WTC11 (cell line): ENCODE data around the gene STXBP6. TPM values are rescaled to one million over a fixed set of nuclear protein-coding genes. Genes with fewer than 3 reads are reported as not detected.

Experiments
- ATAC-seq: fragments of 200-7000 bp; cut with Tn5 transposase; 2 replicates; pipeline ENCODE4 v1.10.0; 2021; ENCODE audit warnings: mild to moderate bottlenecking, moderate library complexity
- CTCF ChIA-PET: fragments of 300-600 bp; sonication (Branson Sonifier 250); formaldehyde crosslinking; loops from one replicate; lab custom pipeline; 2021; ENCODE audit warnings: antibody characterized with exemption; lab: Charles Lee
- POLR2A ChIA-PET: fragments of 350-600 bp; sonication (Branson Sonifier 250); formaldehyde crosslinking; loops from one replicate; lab custom pipeline; 2021; ENCODE audit warnings: antibody characterized with exemption; lab: Charles Lee
- DNase-seq: peaks from one replicate; pipeline ENCODE4 v3.0.0; 2021; ENCODE audit warnings: low spot score
- H3K27ac Mint-ChIP-seq: 2 replicates; pipeline ENCODE4 v1.8.0; 2021; ENCODE audit warnings: mixed read lengths
- H3K27me3 Mint-ChIP-seq: 2 replicates; pipeline ENCODE4 v1.8.0; 2021; ENCODE audit warnings: low read depth, mild to moderate bottlenecking, moderate library complexity, mixed read lengths
- H3K36me3 Mint-ChIP-seq: 2 replicates; pipeline ENCODE4 v1.8.0; 2021; ENCODE audit warnings: mixed read lengths
- H3K4me1 Mint-ChIP-seq: 2 replicates; pipeline ENCODE4 v1.8.0; 2022; ENCODE audit warnings: mixed read lengths
- H3K4me3 Mint-ChIP-seq: 2 replicates; pipeline ENCODE4 v1.8.0; 2021; ENCODE audit warnings: mild to moderate bottlenecking, moderate library complexity, mixed read lengths
- H3K9me3 Mint-ChIP-seq: 2 replicates; pipeline ENCODE4 v1.8.0; 2021; ENCODE audit warnings: mixed read lengths
- CDX4 ChIP-seq: fragments of 250-450 bp; sonication (Bioruptor Pico); IDR thresholded peaks from 2 replicates; pipeline ENCODE4 v1.9.0; 2021; ENCODE audit warnings: moderate library complexity, mild to moderate bottlenecking, inconsistent platforms, borderline replicate concordance
- FOXJ3 ChIP-seq: sonication (generic); formaldehyde crosslinking; IDR thresholded peaks from 2 replicates; pipeline ENCODE4 v1.9.0; 2021; ENCODE audit warnings: missing genetic modification reagents, mild to moderate bottlenecking, borderline replicate concordance
- HMGA2 ChIP-seq: fragments of 250-450 bp; sonication (Bioruptor Pico); IDR thresholded peaks from 2 replicates; pipeline ENCODE4 v1.4.0; 2021; ENCODE audit warnings: mild to moderate bottlenecking, moderate library complexity
- MYBL2 ChIP-seq: sonication (generic); formaldehyde crosslinking; IDR thresholded peaks from 2 replicates; pipeline ENCODE4 v1.8.1; 2023; ENCODE audit warnings: mild to moderate bottlenecking, moderate library complexity, missing genetic modification reagents
- NFATC4 ChIP-seq: fragments of 250-450 bp; sonication (Bioruptor Pico); IDR thresholded peaks from 2 replicates; pipeline ENCODE4 v1.9.0; 2021; ENCODE audit warnings: mild to moderate bottlenecking
- TEAD4 ChIP-seq: sonication (generic); formaldehyde crosslinking; IDR thresholded peaks from 2 replicates; pipeline ENCODE4 v1.8.0; 2022; ENCODE audit warnings: mild to moderate bottlenecking, missing genetic modification reagents
- USF1 ChIP-seq: sonication (generic); formaldehyde crosslinking; IDR thresholded peaks from 2 replicates; pipeline ENCODE4 v1.8.0; 2022; ENCODE audit warnings: mild to moderate bottlenecking, missing genetic modification reagents
- ZNF232 ChIP-seq: sonication (generic); formaldehyde crosslinking; IDR thresholded peaks from 2 replicates; pipeline ENCODE4 v1.8.0; 2022; ENCODE audit warnings: mild to moderate bottlenecking, missing genetic modification reagents
- ZNF416 ChIP-seq: fragments of 250-450 bp; sonication (Bioruptor Pico); IDR thresholded peaks from 2 replicates; pipeline ENCODE4 v1.9.0; 2021; ENCODE audit warnings: mild to moderate bottlenecking, inconsistent platforms
- ZSCAN18 ChIP-seq: fragments of 250-450 bp; sonication (Bioruptor Pico); IDR thresholded peaks from 2 replicates; pipeline ENCODE4 v2.1.2; 2022; ENCODE audit warnings: mild to moderate bottlenecking, moderate library complexity
- total RNA-seq: library from RNA; stranded (reverse); gene quantifications from 3 replicates; pipeline ENCODE4 v1.2.3, GENCODE V29; 2021
- TF ChIP-seq, protein P1 (sequence below): sonication (generic); formaldehyde crosslinking; conservative IDR thresholded peaks from 2 replicates; pipeline ENCODE4 v1.8.1; 2023; ENCODE audit warnings: mild to moderate bottlenecking, low read depth, missing genetic modification reagents, moderate library complexity
- TF ChIP-seq, protein P2 (sequence below): fragments of 200-600 bp; IDR thresholded peaks from 2 replicates; pipeline ENCODE4 v1.8.0; 2022; ENCODE audit warnings: antibody characterized with exemption
- TF ChIP-seq, protein P3 (sequence below): sonication (generic); formaldehyde crosslinking; IDR thresholded peaks from 2 replicates; pipeline ENCODE4 v1.8.0; 2023; ENCODE audit warnings: mild to moderate bottlenecking, missing genetic modification reagents

The STXBP6 gene
- total RNA-seq, 1 experiment from 2014 or later, result 4.2 TPM

- Mint-ChIP-seq H3K4me3 (no peak overlapping the region), H3K36me3 (no peaks in the 10 kb centered on the region), H3K9me3 (no peaks in the 10 kb centered on the region), H3K27ac (no peak overlapping the region), H3K4me1 (peaks cover 41% of the 10 kb centered on the region)
- DNase-seq, result no peak
- POLR2A ChIA-PET, result interaction anchor here (0.6 kb wide), 1 partner anchor 14 kb away, joined by 3 read pairs; no protein-coding TSS in a partner anchor
- TF ChIP-seq USF1 (CRISPR knock-in tag), result no peak
- TF ChIP-seq, all 79 proteins: peak for 0
- CTCF ChIA-PET, result interaction anchor here (1.0 to 1.6 kb wide), 2 partner anchors 12 to 345 kb away, joined by 4 to 6 read pairs; no protein-coding TSS in a partner anchor
- peaks cover 28% of the 10 kb centered on the region for H3K27me3 Mint-ChIP-seq
- ATAC-seq, result no peak
Observed at GRCh38 chr14:25055005-25055404, 5.1 kb upstream of the STXBP6 start.

DNA sequence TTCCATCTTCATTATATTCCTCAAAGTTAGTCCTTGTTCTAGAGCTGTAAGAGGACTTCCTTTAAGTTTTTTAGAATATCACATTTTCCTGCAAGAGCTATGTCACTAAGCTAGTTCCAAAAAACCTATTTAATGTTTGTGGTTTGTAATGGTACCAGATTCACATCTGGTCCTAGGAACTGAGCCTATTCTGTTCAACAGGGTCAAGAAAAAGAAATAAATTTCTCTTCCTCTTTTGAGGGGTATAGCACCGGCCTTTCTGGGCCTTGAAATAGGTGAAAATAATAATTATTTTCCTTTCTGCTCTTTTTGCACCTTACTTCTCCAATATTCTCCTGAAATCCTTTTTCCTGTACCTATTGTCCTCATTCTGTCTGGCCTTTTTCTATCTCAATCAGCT is 3.6 kb upstream of the STXBP6 start:
- TF ChIP-seq NFATC4, result no peak
- TF ChIP-seq, protein P1, sequence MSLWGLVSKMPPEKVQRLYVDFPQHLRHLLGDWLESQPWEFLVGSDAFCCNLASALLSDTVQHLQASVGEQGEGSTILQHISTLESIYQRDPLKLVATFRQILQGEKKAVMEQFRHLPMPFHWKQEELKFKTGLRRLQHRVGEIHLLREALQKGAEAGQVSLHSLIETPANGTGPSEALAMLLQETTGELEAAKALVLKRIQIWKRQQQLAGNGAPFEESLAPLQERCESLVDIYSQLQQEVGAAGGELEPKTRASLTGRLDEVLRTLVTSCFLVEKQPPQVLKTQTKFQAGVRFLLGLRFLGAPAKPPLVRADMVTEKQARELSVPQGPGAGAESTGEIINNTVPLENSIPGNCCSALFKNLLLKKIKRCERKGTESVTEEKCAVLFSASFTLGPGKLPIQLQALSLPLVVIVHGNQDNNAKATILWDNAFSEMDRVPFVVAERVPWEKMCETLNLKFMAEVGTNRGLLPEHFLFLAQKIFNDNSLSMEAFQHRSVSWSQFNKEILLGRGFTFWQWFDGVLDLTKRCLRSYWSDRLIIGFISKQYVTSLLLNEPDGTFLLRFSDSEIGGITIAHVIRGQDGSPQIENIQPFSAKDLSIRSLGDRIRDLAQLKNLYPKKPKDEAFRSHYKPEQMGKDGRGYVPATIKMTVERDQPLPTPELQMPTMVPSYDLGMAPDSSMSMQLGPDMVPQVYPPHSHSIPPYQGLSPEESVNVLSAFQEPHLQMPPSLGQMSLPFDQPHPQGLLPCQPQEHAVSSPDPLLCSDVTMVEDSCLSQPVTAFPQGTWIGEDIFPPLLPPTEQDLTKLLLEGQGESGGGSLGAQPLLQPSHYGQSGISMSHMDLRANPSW (CRISPR knock-in tag), result no peak
- TF ChIP-seq, protein P2, sequence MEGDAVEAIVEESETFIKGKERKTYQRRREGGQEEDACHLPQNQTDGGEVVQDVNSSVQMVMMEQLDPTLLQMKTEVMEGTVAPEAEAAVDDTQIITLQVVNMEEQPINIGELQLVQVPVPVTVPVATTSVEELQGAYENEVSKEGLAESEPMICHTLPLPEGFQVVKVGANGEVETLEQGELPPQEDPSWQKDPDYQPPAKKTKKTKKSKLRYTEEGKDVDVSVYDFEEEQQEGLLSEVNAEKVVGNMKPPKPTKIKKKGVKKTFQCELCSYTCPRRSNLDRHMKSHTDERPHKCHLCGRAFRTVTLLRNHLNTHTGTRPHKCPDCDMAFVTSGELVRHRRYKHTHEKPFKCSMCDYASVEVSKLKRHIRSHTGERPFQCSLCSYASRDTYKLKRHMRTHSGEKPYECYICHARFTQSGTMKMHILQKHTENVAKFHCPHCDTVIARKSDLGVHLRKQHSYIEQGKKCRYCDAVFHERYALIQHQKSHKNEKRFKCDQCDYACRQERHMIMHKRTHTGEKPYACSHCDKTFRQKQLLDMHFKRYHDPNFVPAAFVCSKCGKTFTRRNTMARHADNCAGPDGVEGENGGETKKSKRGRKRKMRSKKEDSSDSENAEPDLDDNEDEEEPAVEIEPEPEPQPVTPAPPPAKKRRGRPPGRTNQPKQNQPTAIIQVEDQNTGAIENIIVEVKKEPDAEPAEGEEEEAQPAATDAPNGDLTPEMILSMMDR, result no peak
- TF ChIP-seq ZNF232 (CRISPR knock-in tag), result no peak
- TF ChIP-seq TEAD4 (CRISPR knock-in tag), result no peak
- TF ChIP-seq, protein P3, sequence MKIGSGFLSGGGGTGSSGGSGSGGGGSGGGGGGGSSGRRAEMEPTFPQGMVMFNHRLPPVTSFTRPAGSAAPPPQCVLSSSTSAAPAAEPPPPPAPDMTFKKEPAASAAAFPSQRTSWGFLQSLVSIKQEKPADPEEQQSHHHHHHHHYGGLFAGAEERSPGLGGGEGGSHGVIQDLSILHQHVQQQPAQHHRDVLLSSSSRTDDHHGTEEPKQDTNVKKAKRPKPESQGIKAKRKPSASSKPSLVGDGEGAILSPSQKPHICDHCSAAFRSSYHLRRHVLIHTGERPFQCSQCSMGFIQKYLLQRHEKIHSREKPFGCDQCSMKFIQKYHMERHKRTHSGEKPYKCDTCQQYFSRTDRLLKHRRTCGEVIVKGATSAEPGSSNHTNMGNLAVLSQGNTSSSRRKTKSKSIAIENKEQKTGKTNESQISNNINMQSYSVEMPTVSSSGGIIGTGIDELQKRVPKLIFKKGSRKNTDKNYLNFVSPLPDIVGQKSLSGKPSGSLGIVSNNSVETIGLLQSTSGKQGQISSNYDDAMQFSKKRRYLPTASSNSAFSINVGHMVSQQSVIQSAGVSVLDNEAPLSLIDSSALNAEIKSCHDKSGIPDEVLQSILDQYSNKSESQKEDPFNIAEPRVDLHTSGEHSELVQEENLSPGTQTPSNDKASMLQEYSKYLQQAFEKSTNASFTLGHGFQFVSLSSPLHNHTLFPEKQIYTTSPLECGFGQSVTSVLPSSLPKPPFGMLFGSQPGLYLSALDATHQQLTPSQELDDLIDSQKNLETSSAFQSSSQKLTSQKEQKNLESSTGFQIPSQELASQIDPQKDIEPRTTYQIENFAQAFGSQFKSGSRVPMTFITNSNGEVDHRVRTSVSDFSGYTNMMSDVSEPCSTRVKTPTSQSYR (CRISPR knock-in tag), result no peak
- TF ChIP-seq HMGA2 (CRISPR knock-in tag), result no peak
- Mint-ChIP-seq H3K4me3 (no peak overlapping the region), H3K27me3 (peaks cover 40% of the 10 kb centered on the region), H3K27ac (no peak overlapping the region), H3K9me3 (no peaks in the 10 kb centered on the region), H3K4me1 (peaks cover 41% of the 10 kb centered on the region), H3K36me3 (no peaks in the 10 kb centered on the region)
- POLR2A ChIA-PET, result no interaction called here
- no peak for ATAC-seq
- no peak for DNase-seq
- CTCF ChIA-PET, result interaction anchor here (1.0 to 3.0 kb wide), 2 partner anchors 79 to 247 kb away, joined by 5 to 14 read pairs; no protein-coding TSS in a partner anchor

GRCh38 chr14:25052921-25053320 is 3.0 kb upstream of the STXBP6 start:
- no peak for ATAC-seq
- H3K4me3 Mint-ChIP-seq, result no peak overlapping the region
- H3K36me3 Mint-ChIP-seq, result no peaks in the 10 kb centered on the region
- DNase-seq, result no peak
- no peak for TF ChIP-seq MYBL2 (CRISPR knock-in tag)
- H3K27ac Mint-ChIP-seq, result no peak overlapping the region
- no peaks in the 10 kb centered on the region for H3K9me3 Mint-ChIP-seq
- ChIA-PET CTCF (interaction anchor here (1.0 to 3.0 kb wide), 2 partner anchors 80 to 247 kb away, joined by 5 to 14 read pairs; no protein-coding TSS in a partner anchor), POLR2A (no interaction called here)
- H3K27me3 Mint-ChIP-seq, result peaks cover 46% of the 10 kb centered on the region
- peaks cover 43% of the 10 kb centered on the region for H3K4me1 Mint-ChIP-seq

- peaks cover 41% of the 10 kb centered on the region for H3K4me1 Mint-ChIP-seq
- peak overlapping the region; percentile 3; the same call in 1 of the 2 replicates for H3K4me3 Mint-ChIP-seq
- ATAC-seq (no peak), DNase-seq (no peak)
- ChIA-PET POLR2A (no interaction called here), CTCF (interaction anchor here (1.0 to 3.0 kb wide), 4 partner anchors 11 to 246 kb away, joined by 3 to 14 read pairs (median 8); no protein-coding TSS in a partner anchor)
- no peak overlapping the region for H3K27ac Mint-ChIP-seq
- no peaks in the 10 kb centered on the region for H3K36me3 Mint-ChIP-seq
- TF ChIP-seq TEAD4 (CRISPR knock-in tag) (no peak), CDX4 (CRISPR knock-in tag) (no peak), FOXJ3 (CRISPR knock-in tag) (no peak), ZNF416 (no peak), ZSCAN18 (CRISPR knock-in tag) (no peak)
- peaks cover 52% of the 10 kb centered on the region for H3K27me3 Mint-ChIP-seq
- H3K9me3 Mint-ChIP-seq, result no peaks in the 10 kb centered on the region
Observed at GRCh38 chr14:25052385-25052784, 2.4 kb upstream of the STXBP6 start.
